ENCODE data around the gene STX3. TPM values are rescaled to one million over a fixed set of nuclear protein-coding genes. Genes with fewer than 3 reads are reported as not detected.
A peak's percentile ranks its signal among the peaks of the same experiment; 100 is the strongest.

Gene STX3
- total RNA-seq, 4 donors from 2014 or later, result 11.3 to 31.2 (median 24.9) TPM

DNA sequence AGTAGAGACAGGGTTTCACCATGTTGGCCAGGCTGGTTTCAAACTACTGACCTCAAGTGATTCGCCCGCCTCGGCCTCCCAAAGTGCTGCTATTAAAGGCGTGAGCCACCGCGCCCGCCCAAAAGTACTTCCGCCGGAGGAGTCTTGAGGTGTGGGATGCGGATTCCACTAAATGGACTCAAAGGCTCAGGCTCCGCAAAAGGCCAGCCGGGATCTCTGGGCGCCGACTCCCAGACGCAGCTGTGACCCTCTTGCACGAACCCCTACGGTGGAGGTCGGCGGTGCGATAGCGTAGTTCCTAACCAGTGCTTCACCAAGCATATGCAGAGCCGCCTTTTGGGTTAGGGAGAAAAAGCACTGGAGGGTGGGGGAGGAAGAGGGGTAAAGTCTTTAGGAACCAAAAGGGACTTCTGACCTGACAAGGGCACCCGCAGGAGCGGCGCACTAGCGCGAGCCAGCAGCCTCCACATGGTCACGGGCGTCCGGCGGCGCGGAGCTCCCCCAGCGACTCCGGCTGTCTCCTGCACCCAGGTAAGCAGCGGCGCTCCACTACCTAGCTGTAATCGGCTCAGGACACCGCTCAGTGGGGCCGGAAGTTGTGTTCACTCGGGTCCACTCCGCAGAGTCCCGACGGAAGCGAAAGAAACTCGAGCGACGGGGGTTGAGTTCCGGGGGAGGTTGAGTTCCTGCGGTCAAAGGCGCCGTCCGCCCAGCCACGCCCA lies 55.2 kb downstream of the STX3 start, which contains the start of gene MRPL16:
MRPL16 (minus strand) TSS at position 590 of the 722 bp plus-strand sequence; CDS start at position 470, 120 bp downstream.
- Histone ChIP-seq H3K9me3 (no peaks in the 10 kb centered on the region), H3K27ac (peak within 1 kb of the TSS; percentile 58 to 83 (median 81)), H3K4me3 (peak within 1 kb of the TSS; percentile 65 to 84 (median 74)), H3K36me3 (peaks cover 0 to 38% (median 0%) of the 10 kb centered on the region in 3 donors), H3K27me3 (no peaks in the 10 kb centered on the region), H3K4me1 (peaks cover 0 to 15% (median 7%) of the 10 kb centered on the region in 4 donors)
- peak; percentile 54 to 72 for DNase-seq (ENCODE audit: low spot score in 2 of 2)
- TF ChIP-seq CTCF (IDR thresholded peaks at IDR 0.05) (peak in 1 of 5 experiments; percentile 11), EP300 (IDR thresholded peaks at IDR 0.05) (peak in 1 of 2 donors; percentile 73), POLR2A (IDR thresholded peaks at IDR 0.05) (peak in 1 of 2 donors; percentile 21)
- 1% methylated on average over 49 to 54 of the region's 54 CpGs for WGBS, 2 donors

- no peak for DNase-seq (ENCODE audit: low spot score in 2 of 2)
- WGBS, 2 donors, result 8 to 12% methylated on average over 8 of the region's 8 CpGs
- no peak for TF ChIP-seq EP300 (IDR thresholded peaks at IDR 0.05)
- no peak for TF ChIP-seq POLR2A (IDR thresholded peaks at IDR 0.05)
- TF ChIP-seq CTCF (IDR thresholded peaks at IDR 0.05), result no peak
- Histone ChIP-seq H3K9me3 (no peaks in the 10 kb centered on the region), H3K27ac (peak overlapping the region; percentile 58 to 83 (median 81)), H3K4me1 (peaks cover 0 to 15% (median 7%) of the 10 kb centered on the region in 4 donors), H3K27me3 (no peaks in the 10 kb centered on the region), H3K4me3 (peak overlapping the region; percentile 65 to 84 (median 74)), H3K36me3 (peaks cover 0 to 32% (median 0%) of the 10 kb centered on the region in 3 donors)
Observed at GRCh38 chr11:59810911-59811259, 55.7 kb downstream of the STX3 start.

- H3K9me3 ChIP-seq, result no peaks in the 10 kb centered on the region
- H3K36me3 ChIP-seq, result peaks cover 0 to 19% (median 0%) of the 10 kb centered on the region in 3 donors
- no peak overlapping the region for H3K27ac ChIP-seq
- no peak overlapping the region for H3K4me3 ChIP-seq
- no peak for DNase-seq (ENCODE audit: low spot score in 2 of 2)
- WGBS, 2 donors, result 89% methylated on average over 2 of the region's 2 CpGs
- peaks cover 0 to 7% of the 10 kb centered on the region in 2 donors for H3K27me3 ChIP-seq
- peaks cover 0 to 15% (median 7%) of the 10 kb centered on the region in 4 donors for H3K4me1 ChIP-seq
- TF ChIP-seq CTCF (IDR thresholded peaks at IDR 0.05) (no peak), POLR2A (IDR thresholded peaks at IDR 0.05) (no peak)
Observed at GRCh38 chr11:59812220-59812619, 57.0 kb downstream of the STX3 start.

GRCh38 chr11:59813364-59813763 lies 58.2 kb downstream of the STX3 start:
- H3K4me3 ChIP-seq, result no peak overlapping the region
- peaks cover 0 to 7% of the 10 kb centered on the region in 2 donors for H3K27me3 ChIP-seq
- TF ChIP-seq EP300 (IDR thresholded peaks at IDR 0.05) (no peak), CTCF (IDR thresholded peaks at IDR 0.05) (no peak), POLR2A (IDR thresholded peaks at IDR 0.05) (no peak)
- 92 to 93% methylated on average over 1 of the region's 1 CpG for WGBS, 2 donors
- H3K27ac ChIP-seq, result no peak overlapping the region
- DNase-seq (ENCODE audit: low spot score in 2 of 2), result no peak
- H3K4me1 ChIP-seq, result peaks cover 0 to 15% (median 7%) of the 10 kb centered on the region in 4 donors
- peaks cover 0 to 10% (median 0%) of the 10 kb centered on the region in 3 donors for H3K36me3 ChIP-seq
- no peaks in the 10 kb centered on the region for H3K9me3 ChIP-seq

GRCh38 chr11:59814021-59814420 lies 58.8 kb downstream of the STX3 start:
- no peak for DNase-seq (ENCODE audit: low spot score in 2 of 2)
- Histone ChIP-seq H3K27me3 (peaks cover 0 to 7% of the 10 kb centered on the region in 2 donors), H3K4me1 (peaks cover 0 to 11% (median 7%) of the 10 kb centered on the region in 4 donors), H3K36me3 (peaks cover 0 to 3% (median 0%) of the 10 kb centered on the region in 3 donors), H3K4me3 (no peak overlapping the region), H3K27ac (no peak overlapping the region), H3K9me3 (no peaks in the 10 kb centered on the region)
- WGBS, 2 donors, result 58 to 63% methylated on average over 1 of the region's 1 CpG
- no peak for TF ChIP-seq POLR2A (IDR thresholded peaks at IDR 0.05)
- no peak for TF ChIP-seq CTCF (IDR thresholded peaks at IDR 0.05)
- TF ChIP-seq EP300 (IDR thresholded peaks at IDR 0.05), result no peak

All from tibial nerve (tissue), 4 donors.